HG03521 (cell line): ENCODE measurements around the gene TMEM92.
"Not testable (repeated sequence)": the region's sequence is repeated elsewhere in the genome, so short reads cannot be mapped to it uniquely, and the experiment has no call there.

Experiments
- ATAC-seq: cut with Tn5 transposase; IDR thresholded peaks from one replicate; pipeline ENCODE4 v1.9.1; 2021; ENCODE audit warnings: mild to moderate bottlenecking, moderate library complexity; ENCODE audit not compliant: unreplicated experiment

Gene TMEM92

DNA sequence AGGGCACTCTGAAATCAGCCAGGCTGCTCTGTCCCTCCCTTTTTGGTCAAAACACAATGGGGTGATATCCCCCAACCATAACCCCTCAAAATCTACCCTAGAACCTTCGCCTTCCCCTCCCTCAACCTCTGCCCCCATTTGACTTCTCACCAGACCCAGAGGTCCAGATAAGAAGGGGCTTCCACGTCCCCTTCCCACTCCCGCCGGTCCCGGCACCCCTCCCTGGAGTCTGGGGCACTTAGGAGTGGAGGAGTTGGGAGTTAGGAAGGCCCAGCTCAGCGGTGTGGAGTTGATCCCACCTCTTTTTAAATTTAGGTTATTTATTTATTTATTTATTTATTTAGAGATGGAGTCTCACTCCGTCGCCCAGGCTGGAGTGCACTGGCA, 619 bp upstream of the TMEM92 start:
- no peak for ATAC-seq

DNA sequence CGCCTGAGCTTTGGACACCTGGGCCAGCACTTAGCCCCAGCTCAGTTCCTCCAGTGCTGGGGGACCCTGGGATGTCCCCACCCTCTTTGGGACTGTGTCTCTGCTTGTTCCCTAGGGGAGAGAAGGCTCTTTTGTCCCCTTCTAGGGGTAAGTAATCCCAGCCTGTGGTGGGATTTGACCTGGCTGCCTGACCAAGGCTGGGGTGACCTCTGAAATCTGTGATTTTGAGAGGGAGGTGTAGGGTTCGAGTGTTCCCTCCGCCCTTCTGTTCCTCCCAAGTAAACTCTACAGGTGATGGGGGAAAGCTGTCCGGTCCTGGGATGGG, 593 bp downstream of the TMEM92 start:
- no peak for ATAC-seq

DNA sequence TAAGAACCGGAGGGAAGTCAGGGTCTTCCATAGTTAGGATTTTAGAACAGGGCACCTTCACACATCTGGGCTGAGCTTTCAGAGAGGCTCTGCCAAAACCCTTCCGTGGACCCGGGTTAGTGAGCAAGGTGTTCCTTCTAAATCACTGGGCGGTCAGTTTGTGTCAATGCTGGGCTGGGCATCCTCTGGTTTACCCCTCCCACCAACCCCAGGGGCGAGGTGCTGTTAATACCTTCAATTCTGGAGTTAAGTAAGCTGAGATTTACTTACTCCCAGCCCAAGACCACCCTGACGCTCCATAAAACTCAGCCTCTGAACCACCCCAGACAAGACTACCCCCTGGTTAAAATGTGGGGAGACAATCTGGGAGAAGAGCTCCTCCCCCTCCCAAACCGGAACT, 1.0 kb downstream of the TMEM92 start:
- no peak for ATAC-seq

DNA sequence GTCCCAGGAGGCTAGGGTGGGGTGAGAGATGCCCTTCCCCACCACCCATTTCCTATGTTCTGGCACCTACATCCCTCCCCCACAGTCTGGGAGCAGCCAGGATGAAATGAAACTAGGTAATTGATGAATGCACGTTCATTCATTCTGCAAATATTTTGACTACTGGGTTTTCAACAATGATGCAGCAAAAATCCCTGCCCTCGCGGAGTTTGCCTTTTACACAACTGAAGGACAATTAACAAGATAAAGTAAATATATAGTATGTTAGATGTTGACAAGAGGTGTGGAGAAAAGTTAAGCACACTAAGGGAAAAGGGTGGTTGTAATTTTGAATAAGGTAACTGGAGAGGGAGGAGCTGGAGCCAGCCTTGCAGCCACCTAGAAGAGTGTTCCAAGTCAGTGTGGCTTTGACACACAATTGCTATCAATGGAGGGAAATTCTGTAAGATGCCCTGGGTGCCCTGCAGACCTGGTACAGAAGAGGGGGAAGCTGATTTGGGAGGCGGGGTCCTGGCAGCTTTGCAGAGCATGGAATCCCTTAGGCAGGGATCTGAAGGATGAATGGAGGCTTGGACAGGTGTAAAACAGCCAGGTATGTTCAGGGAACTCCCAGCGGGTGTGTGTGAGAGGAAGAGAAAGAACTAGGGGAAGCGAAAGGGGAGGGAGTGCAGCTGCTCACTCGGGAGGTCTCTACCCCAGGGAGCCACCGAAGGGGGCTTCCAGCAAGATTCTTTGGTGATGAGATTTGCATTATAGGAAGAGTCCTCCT, 2.5 kb downstream of the TMEM92 start:
- ATAC-seq, result no peak

DNA sequence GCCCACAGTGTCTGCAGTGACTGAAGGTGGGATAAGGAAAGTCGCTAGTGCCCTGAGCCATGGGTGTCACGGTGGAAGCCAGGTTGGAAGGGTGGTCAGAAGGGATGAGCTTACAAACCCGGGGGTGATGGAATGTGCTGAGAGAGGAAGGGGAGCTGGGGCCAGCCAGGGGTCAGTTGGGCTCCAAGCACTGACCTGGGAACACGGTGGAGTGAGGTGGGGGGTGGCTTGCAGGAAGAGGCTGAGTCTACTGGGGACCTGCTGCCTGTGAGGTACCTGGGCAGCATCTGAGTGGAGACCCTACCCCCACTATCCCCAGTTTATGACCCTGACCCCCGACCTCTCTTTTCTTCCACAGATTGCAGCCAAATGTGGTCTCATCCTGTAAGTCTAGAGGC, 3.1 kb downstream of the TMEM92 start:
- no peak for ATAC-seq

DNA sequence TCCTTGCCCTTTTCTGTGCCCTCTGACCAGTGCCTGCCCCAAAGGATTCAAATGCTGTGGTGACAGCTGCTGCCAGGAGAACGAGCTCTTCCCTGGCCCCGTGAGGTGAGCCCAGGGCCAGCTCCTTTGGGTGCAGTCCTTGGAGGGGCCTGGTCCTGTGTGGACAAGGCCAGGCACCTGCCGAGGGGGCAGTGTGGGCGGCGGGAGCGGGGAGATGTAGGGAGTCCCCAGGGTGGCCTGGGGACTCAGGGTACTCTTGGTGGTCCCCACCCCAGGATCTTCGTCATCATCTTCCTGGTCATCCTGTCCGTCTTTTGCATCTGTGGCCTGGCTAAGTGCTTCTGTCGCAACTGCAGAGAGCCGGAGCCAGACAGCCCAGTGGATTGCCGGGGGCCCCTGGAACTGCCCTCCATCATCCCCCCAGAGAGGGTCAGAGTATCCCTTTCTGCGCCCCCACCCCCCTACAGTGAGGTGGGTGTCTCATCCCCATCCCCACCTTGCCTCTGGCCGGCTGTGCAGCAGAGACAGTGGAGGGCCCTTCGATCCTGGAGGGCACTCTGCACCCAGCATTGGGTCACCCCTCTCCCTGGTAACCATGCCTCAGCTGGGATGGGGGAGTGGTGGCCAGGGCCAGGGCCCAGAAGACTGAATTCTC, 4.4 kb downstream of the TMEM92 start:
- no peak for ATAC-seq

DNA sequence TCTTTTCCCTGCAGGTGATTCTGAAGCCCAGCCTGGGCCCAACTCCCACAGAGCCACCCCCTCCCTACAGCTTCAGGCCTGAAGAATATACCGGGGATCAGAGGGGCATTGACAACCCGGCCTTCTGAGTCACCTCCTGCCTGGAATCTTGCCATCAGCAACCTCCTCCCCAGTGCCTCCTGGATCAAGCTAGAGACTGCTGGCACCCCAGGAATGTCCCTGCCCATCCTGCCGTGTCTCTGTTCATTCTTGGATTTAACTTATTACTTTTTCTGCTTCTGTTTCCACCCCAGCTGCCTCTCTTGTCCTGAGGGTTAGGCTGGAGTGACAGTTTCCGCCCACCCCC, 4.9 kb downstream of the TMEM92 start:
- ATAC-seq, result no peak

DNA sequence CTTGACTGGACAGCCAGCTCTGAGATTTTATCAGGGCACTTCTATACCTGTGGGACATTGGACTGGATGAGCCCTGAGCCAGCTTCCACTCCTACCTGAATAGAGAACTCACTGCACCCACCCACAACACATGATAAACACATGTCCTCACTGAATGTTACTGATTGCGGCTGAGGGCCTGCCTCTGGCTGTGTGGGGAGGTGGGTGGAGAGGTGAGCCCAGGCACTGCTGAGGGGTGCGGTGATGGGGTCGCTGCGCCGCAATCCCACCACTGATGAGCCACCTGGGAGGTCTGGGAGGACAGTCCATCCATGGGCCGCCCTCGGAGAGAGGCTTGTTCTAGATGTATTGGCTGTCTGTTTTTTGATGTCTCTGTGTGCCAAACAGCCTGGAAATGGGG, 5.4 kb downstream of the TMEM92 start:
- ATAC-seq, result no peak

DNA sequence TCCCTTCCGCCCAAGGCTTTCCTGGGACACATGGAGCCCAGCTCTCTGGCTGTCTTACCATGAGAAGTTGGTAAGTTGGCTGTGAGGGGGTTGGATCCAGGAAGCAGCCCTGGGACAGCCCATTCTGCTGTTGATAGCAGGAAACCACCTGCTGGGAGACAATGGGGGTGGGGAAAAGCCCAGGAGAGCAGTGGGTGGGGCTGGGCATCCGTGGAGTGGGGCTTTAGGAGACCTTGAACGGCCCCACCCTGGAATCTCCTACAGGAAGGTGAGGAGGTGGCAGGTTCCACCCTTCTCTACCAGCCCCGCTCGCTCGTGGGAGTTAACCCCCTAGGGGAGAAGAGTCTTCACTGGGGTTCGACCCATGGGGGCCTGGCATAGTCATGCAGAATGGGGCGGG, 5.8 kb downstream of the TMEM92 start:
- no peak for ATAC-seq

DNA sequence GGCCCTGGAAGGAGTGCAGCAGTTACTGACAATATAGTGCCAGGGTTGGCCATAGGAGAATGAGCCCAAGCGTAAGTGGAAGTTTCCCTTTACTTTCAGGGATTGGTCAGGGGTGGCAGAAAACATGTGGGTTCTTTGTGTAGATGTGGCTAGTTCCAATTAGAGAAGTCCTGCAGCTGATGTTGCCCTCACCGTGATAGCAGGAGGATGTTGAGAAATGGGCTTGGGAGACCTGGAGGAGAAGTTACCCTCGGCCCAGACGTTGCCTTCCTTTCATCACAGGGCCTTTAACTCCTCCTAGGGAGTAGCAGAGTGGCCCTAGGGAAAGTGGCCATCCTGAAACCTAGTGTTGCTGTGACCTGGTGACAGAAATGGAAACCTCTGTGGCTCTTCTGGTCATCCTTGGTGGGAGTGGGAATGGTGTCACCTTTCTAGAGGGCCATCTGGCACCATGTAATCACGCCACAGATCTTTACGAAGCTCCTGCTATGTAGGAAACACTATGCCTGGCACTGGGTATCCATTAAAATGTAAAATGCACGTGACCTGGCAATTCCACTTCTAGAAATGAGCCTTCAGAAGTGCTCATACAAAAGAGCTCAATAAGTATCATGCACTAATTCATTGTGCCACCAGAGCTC, 6.7 kb downstream of the TMEM92 start:
- no peak for ATAC-seq

DNA sequence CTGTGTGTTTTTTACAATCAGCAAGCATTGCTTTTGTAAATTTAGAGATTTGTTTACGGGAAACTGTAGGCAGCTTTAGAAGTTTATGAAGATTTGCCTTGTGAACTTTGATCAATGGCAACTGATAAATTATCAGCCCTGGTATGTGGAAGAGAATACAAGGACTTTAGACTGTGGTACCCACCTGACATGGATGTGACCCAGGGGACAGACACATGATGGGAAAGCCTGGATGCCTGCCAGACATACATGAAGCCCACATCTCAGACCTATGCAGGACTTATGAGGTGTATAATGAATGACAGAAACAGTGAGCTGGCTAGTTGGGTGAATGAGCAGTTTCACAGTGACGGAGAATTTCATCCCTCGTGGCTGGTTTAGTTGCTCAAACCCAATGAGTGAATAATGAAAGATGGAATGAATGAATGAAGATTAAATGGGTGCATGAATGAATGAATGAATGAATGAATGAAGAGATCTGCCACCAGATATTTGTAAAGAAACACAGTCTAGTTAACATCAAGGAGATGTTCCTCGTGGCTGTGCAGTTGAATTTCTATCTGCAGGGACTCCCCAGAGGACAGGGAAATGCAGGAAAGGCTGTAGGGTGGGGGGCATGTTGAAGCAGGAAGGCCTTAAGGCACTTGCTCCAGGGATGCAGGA, 7.6 kb downstream of the TMEM92 start:
- ATAC-seq, result no peak

DNA sequence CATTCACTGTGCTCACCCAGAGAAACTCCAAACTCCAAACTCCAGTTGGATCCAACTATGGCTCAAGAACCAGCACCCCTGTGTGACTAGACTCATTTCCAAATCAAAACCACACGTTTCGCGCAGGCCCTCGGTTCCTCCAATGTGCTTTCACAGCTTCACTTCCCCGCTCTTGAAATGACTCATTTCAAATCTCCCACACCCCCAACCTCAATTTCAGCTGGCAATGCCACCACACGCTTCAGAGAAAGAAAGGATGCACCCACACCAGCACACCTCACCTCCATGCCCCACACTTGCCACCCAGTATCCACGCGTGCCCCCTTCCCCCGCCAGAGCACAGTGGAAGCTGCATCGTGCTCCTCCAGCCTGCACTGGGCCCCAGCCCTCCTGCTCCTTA, 9.0 kb downstream of the TMEM92 start:
- no peak for ATAC-seq

DNA sequence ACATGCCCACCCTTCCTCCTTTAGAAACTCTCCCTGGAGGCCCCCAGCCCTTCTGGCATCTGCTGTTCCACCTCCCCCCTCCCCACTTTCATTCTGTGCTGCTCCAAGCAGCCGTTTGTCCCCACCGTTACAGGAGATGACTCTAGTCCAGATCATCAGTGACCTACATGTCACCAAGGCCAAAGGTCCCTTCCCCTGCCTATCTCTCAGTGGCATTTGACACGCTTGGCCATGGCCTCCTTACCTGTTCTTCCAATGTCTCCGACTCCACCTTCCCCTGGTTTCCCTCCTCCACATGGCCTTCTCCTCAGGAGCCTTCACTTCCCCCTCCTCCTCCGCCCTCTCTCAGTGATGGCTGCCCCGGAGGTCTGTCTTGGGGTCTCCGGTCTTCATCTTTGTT, 9.4 kb downstream of the TMEM92 start:
- no peak for ATAC-seq

DNA sequence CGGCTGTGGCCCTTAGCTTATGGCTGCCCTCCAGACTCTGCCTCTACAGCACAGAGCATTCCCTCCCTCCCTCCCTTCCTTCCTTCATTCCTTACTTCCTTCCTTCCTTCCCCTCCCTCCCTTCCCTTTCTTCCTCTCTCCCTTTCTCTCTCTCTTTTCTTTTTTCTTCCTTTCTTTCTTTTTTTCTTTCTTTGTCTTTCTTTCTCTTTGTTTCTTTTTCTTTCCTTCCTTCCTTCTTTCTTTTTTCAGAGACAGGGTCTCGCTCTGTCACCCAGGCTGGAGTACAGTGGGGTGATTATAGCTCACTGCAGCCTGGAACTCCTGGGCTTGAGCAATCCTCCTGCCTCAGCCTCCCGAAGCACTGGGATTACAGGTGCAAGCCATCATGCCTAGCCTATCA, 11.7 kb downstream of the TMEM92 start:
- no peak for ATAC-seq

DNA sequence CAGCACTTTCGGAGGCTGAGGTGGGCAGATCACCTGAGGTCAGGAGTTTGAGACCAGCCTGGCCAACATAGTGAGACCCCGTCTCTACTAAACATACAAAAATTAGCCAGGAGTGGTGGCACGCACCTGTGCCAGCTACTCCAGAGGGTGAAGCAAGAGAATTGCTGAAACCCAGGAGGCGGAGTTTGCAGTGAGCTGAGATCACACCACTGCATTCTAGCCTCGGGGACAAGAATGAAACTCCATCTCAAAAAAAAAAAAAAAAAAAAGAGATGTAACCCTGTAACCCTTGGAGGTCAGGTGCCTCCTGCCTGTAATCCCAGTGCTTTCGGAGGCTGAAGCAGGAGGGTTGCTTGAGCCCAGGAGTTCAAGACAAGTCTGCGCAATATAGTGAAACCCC, 13.0 kb downstream of the TMEM92 start:
- ATAC-seq, result not testable (repeated sequence)

DNA sequence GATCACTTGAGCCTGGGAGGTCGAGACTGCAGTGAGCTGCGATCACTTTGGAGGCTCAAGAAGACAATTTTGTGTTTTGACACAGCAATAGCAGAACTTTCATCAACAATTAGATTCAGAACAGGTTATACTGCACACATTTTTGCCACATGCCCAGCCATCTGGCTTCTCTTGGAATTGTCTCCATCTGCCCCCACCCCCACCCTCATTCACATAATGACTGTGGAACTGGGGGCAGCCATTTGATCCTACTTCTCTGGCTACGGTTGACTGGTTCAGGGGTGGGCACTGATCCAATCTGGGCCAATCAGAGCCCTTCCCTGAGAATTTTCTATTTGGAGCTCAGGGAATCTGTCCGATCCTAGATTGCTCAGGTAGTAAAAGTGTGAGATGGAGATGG, 14.0 kb downstream of the TMEM92 start:
- no peak for ATAC-seq

DNA sequence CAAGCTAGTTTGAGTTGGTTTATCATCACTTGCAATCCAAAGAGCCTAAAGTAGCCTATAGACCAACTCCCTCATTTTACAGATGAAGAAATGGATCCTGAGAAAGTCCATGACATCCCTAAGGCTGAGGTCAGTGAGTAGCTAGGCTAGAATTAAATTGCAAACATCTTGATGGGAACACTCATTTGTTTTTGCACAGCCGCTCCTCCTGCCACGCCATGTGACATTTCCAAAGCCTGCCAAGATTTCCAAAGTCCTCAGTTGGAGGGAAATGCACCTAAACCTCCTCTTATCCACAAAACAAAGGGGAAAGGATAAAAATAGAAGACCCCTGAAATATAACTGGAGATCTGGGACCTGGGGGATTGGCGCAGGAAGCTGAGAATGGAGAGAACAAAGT, 15.0 kb downstream of the TMEM92 start:
- ATAC-seq, result no peak

DNA sequence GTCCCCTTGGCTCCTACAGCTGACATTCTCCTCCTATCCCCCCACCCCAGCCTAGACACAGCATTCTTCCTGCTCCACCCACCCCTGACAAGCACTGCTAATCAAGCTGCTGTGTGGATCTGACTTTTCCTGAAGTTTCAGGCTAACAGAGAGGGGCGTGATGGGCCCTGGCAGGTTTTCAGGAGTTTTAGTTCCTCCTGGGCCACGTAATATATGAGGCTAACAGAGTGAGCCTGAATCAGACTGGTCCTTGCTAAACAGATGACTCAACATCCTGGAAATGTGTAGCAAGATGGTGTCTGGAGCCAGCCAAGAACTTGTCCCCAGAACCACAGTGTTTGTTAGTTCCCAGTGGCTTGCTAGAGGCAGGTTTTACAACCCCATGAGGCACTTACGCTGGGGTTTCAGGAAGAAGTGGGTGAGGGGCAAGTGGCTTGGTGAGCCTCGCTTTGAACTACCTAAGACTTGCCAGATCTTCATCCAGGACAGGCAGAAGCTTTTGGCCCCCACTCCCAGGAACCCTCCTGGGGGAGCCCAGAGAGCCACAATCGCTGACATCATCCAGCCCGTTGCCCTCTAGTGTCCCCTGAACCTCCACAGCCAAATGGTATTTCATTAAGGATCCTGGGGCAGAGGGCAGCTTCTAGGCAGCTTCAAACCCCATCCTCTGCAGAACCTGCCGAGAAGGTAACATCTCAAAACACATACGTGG, 15.9 kb downstream of the TMEM92 start:
- no peak for ATAC-seq

DNA sequence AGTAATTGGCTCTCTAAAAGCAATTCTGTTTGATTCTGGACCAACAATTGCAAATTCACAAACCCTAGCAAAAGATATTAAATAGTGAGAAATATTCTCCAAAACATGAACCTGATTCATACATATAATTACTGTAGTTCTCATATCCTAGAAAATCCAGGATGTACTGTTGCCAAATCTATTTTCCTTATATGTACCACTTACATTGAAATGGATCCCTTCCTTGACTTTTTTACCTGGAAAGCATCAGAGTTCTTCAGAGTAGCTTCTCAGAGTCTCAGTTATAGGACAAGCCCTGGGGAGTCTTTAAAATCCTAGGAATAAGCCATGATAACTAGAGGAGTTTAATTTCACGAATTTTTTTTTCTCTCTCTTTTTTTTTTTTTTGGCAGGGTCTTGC, 16.7 kb downstream of the TMEM92 start:
- no peak for ATAC-seq

DNA sequence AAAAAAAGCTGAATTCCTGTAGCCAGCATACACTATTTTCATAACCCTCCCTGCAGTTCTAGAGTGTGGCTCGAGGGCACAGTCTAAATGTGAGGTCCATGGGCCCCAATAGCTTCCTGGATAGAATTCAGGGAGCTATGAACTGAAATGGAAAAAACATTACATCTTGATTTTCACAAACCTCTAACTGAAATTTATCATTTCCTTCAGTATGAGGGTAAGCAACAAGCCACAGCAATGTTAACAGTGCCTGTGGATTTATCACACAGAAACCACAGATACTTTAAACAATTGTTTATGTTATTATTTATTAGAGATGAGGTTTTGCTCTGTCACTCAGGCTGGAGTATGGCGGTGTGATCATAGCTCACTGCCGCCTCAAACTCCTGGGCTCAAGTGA, 18.2 kb downstream of the TMEM92 start:
- ATAC-seq, result no peak

DNA sequence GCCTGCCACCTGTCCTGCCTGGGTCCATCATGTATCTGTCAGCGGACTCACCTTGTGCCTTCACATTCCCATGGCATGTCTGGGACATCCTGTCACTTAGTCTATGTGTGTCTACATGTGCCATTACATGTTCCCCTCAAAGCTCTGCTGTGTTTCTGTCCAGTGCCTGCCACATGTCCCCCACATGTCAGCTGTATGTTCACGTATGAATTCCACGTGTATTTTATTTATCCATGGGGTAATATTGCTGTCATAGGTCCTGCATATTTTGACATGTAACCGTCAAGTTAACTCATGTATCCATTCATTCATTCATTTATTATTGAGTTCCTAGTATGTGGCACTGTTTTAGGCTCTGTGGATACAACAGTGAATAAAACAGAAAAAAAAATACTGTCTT, 20.8 kb downstream of the TMEM92 start:
- ATAC-seq, result no peak
